GM12873 (cell line): ENCODE data around the gene MXRA8.

Source experiments
- CTCF ChIP-seq: IDR thresholded peaks from 2 replicates; pipeline ENCODE4 v1.5.1; 2012; ENCODE audit warnings: low read depth, mild to moderate bottlenecking, moderate library complexity, low read length, control low read depth; ENCODE audit not compliant: insufficient read depth; ENCODE audit errors: missing control alignments

MXRA8 gene

GRCh38 chr1:1387098-1388077 is 29.0 kb upstream of the MXRA8 start:
- no peak for TF ChIP-seq CTCF

- TF ChIP-seq CTCF, result no peak
Measured at GRCh38 chr1:1385931-1386330, 27.6 kb upstream of the MXRA8 start.

- no peak for TF ChIP-seq CTCF
Measured at GRCh38 chr1:1381294-1381693, 22.9 kb upstream of the MXRA8 start.

- no peak for TF ChIP-seq CTCF
Measured at GRCh38 chr1:1380860-1381259, 22.5 kb upstream of the MXRA8 start.

GRCh38 chr1:1377540-1378205 is 19.3 kb upstream of the MXRA8 start:
- no peak for TF ChIP-seq CTCF

GRCh38 chr1:1376551-1377226 is 18.3 kb upstream of the MXRA8 start:
- no peak for TF ChIP-seq CTCF
